ENCODE measurements around the gene PIPOX. TPM values are rescaled to one million over a fixed set of nuclear protein-coding genes. Genes with fewer than 3 reads are reported as not detected.

Gene PIPOX
- total RNA-seq, 2 experiments from 2014 or later, result 2.5 to 4.2 TPM

GRCh38 chr17:29057361-29057760 is 14.4 kb downstream of the PIPOX start:
- no peaks in the 10 kb centered on the region for H3K36me3 Mint-ChIP-seq (ENCODE audit: low read depth)
- peaks cover 7% of the 10 kb centered on the region for H3K4me1 Mint-ChIP-seq (ENCODE audit: low read depth)
- H3K27ac Mint-ChIP-seq, result no peak overlapping the region
- no peaks in the 10 kb centered on the region for H3K9me3 Mint-ChIP-seq
- H3K27me3 Mint-ChIP-seq (ENCODE audit: low read depth), result no peaks in the 10 kb centered on the region
- intact Hi-C loops (cut with micrococcal nuclease), result no loop called here
- no peak overlapping the region for H3K4me3 Mint-ChIP-seq
- CTCF ChIA-PET, result no interaction called here
- no peak for DNase-seq

- Mint-ChIP-seq H3K9me3 (no peaks in the 10 kb centered on the region), H3K36me3 (ENCODE audit: low read depth) (no peaks in the 10 kb centered on the region), H3K27ac (no peak overlapping the region), H3K4me1 (ENCODE audit: low read depth) (peaks cover 7% of the 10 kb centered on the region), H3K27me3 (ENCODE audit: low read depth) (no peaks in the 10 kb centered on the region), H3K4me3 (no peak overlapping the region)
- CTCF ChIA-PET, result no interaction called here
- intact Hi-C loops (cut with micrococcal nuclease), result no loop called here
- DNase-seq, result no peak
Observed at GRCh38 chr17:29058391-29058790, 15.4 kb downstream of the PIPOX start.

GRCh38 chr17:29059281-29059680 is 16.3 kb downstream of the PIPOX start:
- CTCF ChIA-PET, result interaction anchor here (0.6 kb wide), 1 partner anchor 65 kb away, joined by 3 read pairs; no protein-coding TSS in a partner anchor
- no peak overlapping the region for H3K4me3 Mint-ChIP-seq

GRCh38 chr17:29060475-29060874 is 17.5 kb downstream of the PIPOX start:
- Mint-ChIP-seq H3K4me3 (no peak overlapping the region), H3K4me1 (ENCODE audit: low read depth) (peaks cover 7% of the 10 kb centered on the region), H3K36me3 (ENCODE audit: low read depth) (no peaks in the 10 kb centered on the region), H3K27ac (no peak overlapping the region), H3K27me3 (ENCODE audit: low read depth) (no peaks in the 10 kb centered on the region), H3K9me3 (no peaks in the 10 kb centered on the region)
- CTCF ChIA-PET, result no interaction called here
- DNase-seq, result no peak
- intact Hi-C loops (cut with micrococcal nuclease), result no loop called here

More at GRCh38 chr17:29059281-29059680, 16.3 kb downstream of the PIPOX start:
- no peak for DNase-seq
- no peaks in the 10 kb centered on the region for H3K9me3 Mint-ChIP-seq
- no peaks in the 10 kb centered on the region for H3K27me3 Mint-ChIP-seq (ENCODE audit: low read depth)
- no peak overlapping the region for H3K27ac Mint-ChIP-seq
- intact Hi-C loops (cut with micrococcal nuclease), result no loop called here
- peaks cover 7% of the 10 kb centered on the region for H3K4me1 Mint-ChIP-seq (ENCODE audit: low read depth)
- no peaks in the 10 kb centered on the region for H3K36me3 Mint-ChIP-seq (ENCODE audit: low read depth)

- CTCF ChIA-PET, result no interaction called here
- H3K4me3 Mint-ChIP-seq, result no peak overlapping the region
- H3K36me3 Mint-ChIP-seq (ENCODE audit: low read depth), result no peaks in the 10 kb centered on the region
- intact Hi-C loops (cut with micrococcal nuclease), result no loop called here
- no peak for DNase-seq
- no peaks in the 10 kb centered on the region for H3K9me3 Mint-ChIP-seq
- H3K27me3 Mint-ChIP-seq (ENCODE audit: low read depth), result no peaks in the 10 kb centered on the region
- H3K27ac Mint-ChIP-seq, result no peak overlapping the region
- peaks cover 7% of the 10 kb centered on the region for H3K4me1 Mint-ChIP-seq (ENCODE audit: low read depth)
Observed at GRCh38 chr17:29061036-29061435, 18.1 kb downstream of the PIPOX start.

- intact Hi-C loops (cut with micrococcal nuclease), result no loop called here
- no peaks in the 10 kb centered on the region for H3K27me3 Mint-ChIP-seq (ENCODE audit: low read depth)
- CTCF ChIA-PET, result interaction anchor here (1.1 kb wide), 1 partner anchor 97 kb away, joined by 6 read pairs; no protein-coding TSS in a partner anchor
Observed at GRCh38 chr17:29062215-29062614, 19.3 kb downstream of the PIPOX start.

GRCh38 chr17:29063992-29064391 is 21.1 kb downstream of the PIPOX start:
- Mint-ChIP-seq H3K36me3 (ENCODE audit: low read depth) (no peaks in the 10 kb centered on the region), H3K4me1 (ENCODE audit: low read depth) (peaks cover 7% of the 10 kb centered on the region), H3K9me3 (no peaks in the 10 kb centered on the region), H3K27ac (no peak overlapping the region), H3K4me3 (no peak overlapping the region), H3K27me3 (ENCODE audit: low read depth) (no peaks in the 10 kb centered on the region)
- intact Hi-C loops (cut with micrococcal nuclease), result no loop called here
- DNase-seq, result no peak
- CTCF ChIA-PET, result no interaction called here

More at GRCh38 chr17:29062215-29062614, 19.3 kb downstream of the PIPOX start:
- H3K36me3 Mint-ChIP-seq (ENCODE audit: low read depth), result no peaks in the 10 kb centered on the region
- no peaks in the 10 kb centered on the region for H3K9me3 Mint-ChIP-seq
- H3K4me1 Mint-ChIP-seq (ENCODE audit: low read depth), result peaks cover 7% of the 10 kb centered on the region
- no peak overlapping the region for H3K4me3 Mint-ChIP-seq
- no peak for DNase-seq
- no peak overlapping the region for H3K27ac Mint-ChIP-seq

- Mint-ChIP-seq H3K4me1 (ENCODE audit: low read depth) (no peaks in the 10 kb centered on the region), H3K36me3 (ENCODE audit: low read depth) (no peaks in the 10 kb centered on the region), H3K9me3 (no peaks in the 10 kb centered on the region), H3K27ac (no peak overlapping the region), H3K27me3 (ENCODE audit: low read depth) (no peaks in the 10 kb centered on the region), H3K4me3 (no peak overlapping the region)
- intact Hi-C loops (cut with micrococcal nuclease), result no loop called here
- CTCF ChIA-PET, result interaction anchor here (0.8 kb wide), 1 partner anchor 100 kb away, joined by 3 read pairs; no protein-coding TSS in a partner anchor
- DNase-seq, result no peak
Observed at GRCh38 chr17:29066047-29066446, 23.1 kb downstream of the PIPOX start.

- Mint-ChIP-seq H3K4me3 (no peak overlapping the region), H3K27ac (no peak overlapping the region), H3K36me3 (ENCODE audit: low read depth) (no peaks in the 10 kb centered on the region), H3K27me3 (ENCODE audit: low read depth) (no peaks in the 10 kb centered on the region), H3K4me1 (ENCODE audit: low read depth) (no peaks in the 10 kb centered on the region), H3K9me3 (no peaks in the 10 kb centered on the region)
- no peak for DNase-seq
- intact Hi-C loops (cut with micrococcal nuclease), result no loop called here
- CTCF ChIA-PET, result no interaction called here
Observed at GRCh38 chr17:29066606-29067005, 23.7 kb downstream of the PIPOX start.

GRCh38 chr17:29068818-29069217 is 25.9 kb downstream of the PIPOX start:
- CTCF ChIA-PET, result interaction anchor here (1.2 kb wide), 1 partner anchor 48 kb away, joined by 3 read pairs; no protein-coding TSS in a partner anchor
- intact Hi-C loops (cut with micrococcal nuclease), result no loop called here

GRCh38 chr17:29069526-29070041 is 26.6 kb downstream of the PIPOX start:
- Mint-ChIP-seq H3K27me3 (ENCODE audit: low read depth) (no peaks in the 10 kb centered on the region), H3K4me1 (ENCODE audit: low read depth) (no peaks in the 10 kb centered on the region), H3K4me3 (no peak overlapping the region), H3K36me3 (ENCODE audit: low read depth) (no peaks in the 10 kb centered on the region), H3K9me3 (no peaks in the 10 kb centered on the region), H3K27ac (no peak overlapping the region)
- intact Hi-C loops (cut with micrococcal nuclease), result no loop called here
- no peak for DNase-seq
- CTCF ChIA-PET, result no interaction called here

More at GRCh38 chr17:29068818-29069217, 25.9 kb downstream of the PIPOX start:
- Mint-ChIP-seq H3K27me3 (ENCODE audit: low read depth) (no peaks in the 10 kb centered on the region), H3K9me3 (no peaks in the 10 kb centered on the region), H3K4me1 (ENCODE audit: low read depth) (no peaks in the 10 kb centered on the region), H3K36me3 (ENCODE audit: low read depth) (no peaks in the 10 kb centered on the region), H3K27ac (no peak overlapping the region), H3K4me3 (no peak overlapping the region)
- DNase-seq, result no peak

- H3K9me3 Mint-ChIP-seq, result no peaks in the 10 kb centered on the region
- H3K36me3 Mint-ChIP-seq (ENCODE audit: low read depth), result no peaks in the 10 kb centered on the region
- no peaks in the 10 kb centered on the region for H3K4me1 Mint-ChIP-seq (ENCODE audit: low read depth)
- CTCF ChIA-PET, result no interaction called here
- intact Hi-C loops (cut with micrococcal nuclease), result no loop called here
- H3K4me3 Mint-ChIP-seq, result no peak overlapping the region
- H3K27me3 Mint-ChIP-seq (ENCODE audit: low read depth), result no peaks in the 10 kb centered on the region
- no peak for DNase-seq
- no peak overlapping the region for H3K27ac Mint-ChIP-seq
Observed at GRCh38 chr17:29070308-29070707, 27.4 kb downstream of the PIPOX start.

GRCh38 chr17:29070781-29071180 is 27.8 kb downstream of the PIPOX start:
- no peak for DNase-seq
- no peak overlapping the region for H3K4me3 Mint-ChIP-seq
- no peaks in the 10 kb centered on the region for H3K27me3 Mint-ChIP-seq (ENCODE audit: low read depth)
- intact Hi-C loops (cut with micrococcal nuclease), result no loop called here
- H3K27ac Mint-ChIP-seq, result no peak overlapping the region
- H3K4me1 Mint-ChIP-seq (ENCODE audit: low read depth), result no peaks in the 10 kb centered on the region
- no peaks in the 10 kb centered on the region for H3K36me3 Mint-ChIP-seq (ENCODE audit: low read depth)
- H3K9me3 Mint-ChIP-seq, result no peaks in the 10 kb centered on the region
- CTCF ChIA-PET, result interaction anchor here (1.7 kb wide), 1 partner anchor 46 kb away, joined by 6 read pairs; no protein-coding TSS in a partner anchor

Data from activated naive CD4-positive, alpha-beta T cell treated with anti-CD3 and anti-CD28 coated beads for 36 hours (primary cell).